H4 (cell line): ENCODE results near the gene SGCA. TPM values are rescaled to one million over a fixed set of nuclear protein-coding genes. Genes with fewer than 3 reads are reported as not detected.

Source experiments
- DNase-seq: peaks from one replicate; pipeline ENCODE4 v3.0.0-alpha.2; 2015; ENCODE audit warnings: low spot score
- total RNA-seq: library from RNA; depleted of rRNA; stranded (reverse); fragments of >200 nt; shearing (Covaris generic); gene quantifications from 2 replicates; pipeline ENCODE4 v1.2.3, GENCODE V29; 2014

Gene SGCA
- total RNA-seq, 1 experiment from 2014 or later, result 0.45 TPM

- no peak for DNase-seq
These were observed 16.1 kb downstream of the SGCA start for GRCh38 chr17:50181591-50182560.

DNA sequence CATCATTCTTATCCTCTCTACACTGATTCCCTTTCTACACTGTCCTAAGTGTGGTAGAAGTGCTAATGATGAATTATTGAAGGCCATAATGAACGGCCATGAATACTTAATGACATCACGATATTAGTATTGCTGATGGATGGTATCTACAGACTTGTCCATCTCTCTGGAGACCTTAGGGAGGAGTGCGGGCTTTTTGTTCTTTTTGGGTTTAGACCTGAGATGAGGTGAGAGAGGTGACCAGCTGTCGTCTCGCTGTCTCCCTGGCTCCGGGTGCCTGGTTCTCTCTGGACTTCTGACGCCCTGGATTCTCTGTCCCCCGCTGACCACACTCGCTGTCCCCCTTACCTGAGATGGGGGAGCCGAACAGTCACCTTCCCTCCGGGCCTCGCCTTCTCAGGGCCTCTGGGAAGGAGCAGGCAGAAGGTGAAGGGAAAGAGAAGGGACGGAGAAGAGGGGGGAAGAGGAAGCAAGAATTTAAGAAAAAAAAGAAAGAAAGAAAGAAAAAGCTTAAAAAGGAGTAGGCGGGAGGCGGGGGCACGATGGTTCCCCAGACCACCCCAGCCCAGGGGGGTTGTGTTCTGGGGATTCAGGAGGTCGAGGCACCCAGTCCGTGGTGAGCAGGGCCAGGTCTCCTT lies 17.1 kb downstream of the SGCA start:
- DNase-seq, result no peak

- DNase-seq, result no peak
These were observed 17.7 kb downstream of the SGCA start for GRCh38 chr17:50183421-50183994.

DNA sequence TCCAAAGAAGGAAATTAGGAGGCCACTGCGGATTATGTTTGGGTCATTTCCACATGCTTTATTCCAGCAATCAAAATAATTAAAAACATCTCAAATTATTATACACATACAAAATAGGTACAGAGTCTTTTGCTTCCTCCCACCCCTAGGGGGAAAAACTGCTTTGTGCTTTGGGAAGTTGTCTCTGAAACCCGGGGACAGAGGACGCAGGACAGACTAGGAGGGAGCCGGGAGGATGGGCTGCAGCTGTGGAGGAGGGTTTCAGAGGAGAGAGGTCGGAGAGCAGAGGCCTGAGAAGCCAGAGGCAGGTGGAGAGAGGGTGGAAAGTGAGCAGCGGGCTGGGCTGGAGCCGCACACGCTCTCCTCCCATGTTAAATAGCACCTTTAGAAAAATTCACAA lies 18.3 kb downstream of the SGCA start:
- no peak for DNase-seq

GRCh38 chr17:50184611-50185398 lies 19.0 kb downstream of the SGCA start:
- DNase-seq, result no peak

GRCh38 chr17:50185631-50186471 lies 20.0 kb downstream of the SGCA start:
- no peak for DNase-seq

DNA sequence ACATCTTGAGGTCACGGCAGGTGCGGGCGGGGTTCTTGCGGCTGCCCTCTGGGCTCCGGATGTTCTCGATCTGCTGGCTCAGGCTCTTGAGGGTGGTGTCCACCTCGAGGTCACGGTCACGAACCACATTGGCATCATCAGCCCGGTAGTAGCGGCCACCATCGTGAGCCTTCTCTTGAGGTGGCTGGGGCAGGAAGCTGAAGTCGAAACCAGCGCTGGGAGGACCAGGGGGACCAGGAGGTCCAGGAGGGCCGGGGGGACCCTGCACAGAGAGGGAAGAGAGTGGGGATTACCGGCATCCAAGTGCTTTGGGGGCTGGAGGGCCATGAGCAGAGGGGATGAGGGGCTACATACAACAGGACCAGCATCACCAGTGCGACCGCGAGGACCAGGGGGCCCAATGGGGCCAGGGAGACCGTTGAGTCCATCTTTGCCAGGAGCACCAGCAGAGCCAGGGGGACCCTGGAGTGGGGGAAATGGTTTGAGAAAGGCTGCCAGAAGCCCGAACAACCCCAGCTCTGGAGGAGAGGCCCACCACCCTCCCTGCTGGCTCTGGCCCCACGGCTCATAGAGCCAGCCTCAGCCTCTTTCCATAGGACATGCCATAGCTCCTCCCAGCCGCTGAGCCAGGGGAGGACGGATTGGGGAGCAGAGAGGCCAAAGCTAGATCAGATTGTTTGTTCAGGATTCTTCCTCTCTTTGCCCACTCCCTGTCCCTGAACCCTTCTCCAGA lies 21.0 kb downstream of the SGCA start:
- DNase-seq, result no peak

GRCh38 chr17:50187394-50187725 lies 21.6 kb downstream of the SGCA start:
- DNase-seq, result no peak

- no peak for DNase-seq
These were observed 22.1 kb downstream of the SGCA start for GRCh38 chr17:50187751-50188530.

GRCh38 chr17:50188531-50188920 lies 22.7 kb downstream of the SGCA start:
- no peak for DNase-seq

DNA sequence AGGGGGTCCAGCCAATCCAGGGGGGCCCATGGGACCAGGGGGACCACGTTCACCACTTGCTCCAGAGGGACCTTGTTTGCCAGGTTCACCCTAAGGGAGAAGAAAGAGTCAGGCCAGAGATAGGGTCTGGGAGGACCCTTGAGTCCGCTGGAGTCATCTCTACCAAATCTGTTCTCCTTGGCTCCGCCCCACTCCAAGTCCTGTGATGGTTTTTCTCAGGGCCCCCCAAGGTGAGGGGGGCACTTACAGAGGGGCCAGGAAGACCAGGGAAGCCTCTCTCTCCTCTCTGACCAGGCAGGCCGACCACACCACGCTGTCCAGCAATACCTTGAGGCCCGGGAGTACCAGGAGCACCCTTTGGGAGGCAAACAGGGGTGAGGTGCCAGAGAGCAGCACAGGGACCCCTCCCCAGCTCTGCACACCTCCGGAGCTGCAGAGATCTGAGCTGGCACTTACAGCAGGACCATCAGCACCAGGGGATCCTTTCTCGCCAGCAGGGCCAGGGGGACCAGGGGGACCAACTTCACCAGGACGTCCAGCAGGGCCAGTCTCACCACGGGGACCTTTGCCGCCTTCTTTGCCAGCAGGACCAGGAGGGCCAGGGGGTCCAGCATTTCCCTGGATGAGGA lies 23.2 kb downstream of the SGCA start:
- DNase-seq, result no peak

- no peak for DNase-seq
These were observed 23.9 kb downstream of the SGCA start for GRCh38 chr17:50189550-50190292.

DNA sequence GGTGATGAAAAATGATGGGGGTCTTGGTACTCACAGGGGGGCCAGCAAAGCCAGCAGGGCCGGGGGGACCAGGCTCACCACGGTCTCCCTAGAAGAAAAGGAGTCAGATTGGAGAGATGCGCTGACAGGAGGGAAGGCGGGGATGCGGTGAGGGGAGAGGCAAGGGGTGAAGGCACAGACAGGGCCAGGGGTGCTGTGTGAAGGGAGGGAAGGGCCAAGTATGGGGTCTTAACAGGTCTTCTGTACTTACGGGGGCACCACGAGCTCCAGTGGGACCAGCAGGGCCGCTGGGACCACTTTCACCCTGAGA lies 24.4 kb downstream of the SGCA start:
- no peak for DNase-seq

DNA sequence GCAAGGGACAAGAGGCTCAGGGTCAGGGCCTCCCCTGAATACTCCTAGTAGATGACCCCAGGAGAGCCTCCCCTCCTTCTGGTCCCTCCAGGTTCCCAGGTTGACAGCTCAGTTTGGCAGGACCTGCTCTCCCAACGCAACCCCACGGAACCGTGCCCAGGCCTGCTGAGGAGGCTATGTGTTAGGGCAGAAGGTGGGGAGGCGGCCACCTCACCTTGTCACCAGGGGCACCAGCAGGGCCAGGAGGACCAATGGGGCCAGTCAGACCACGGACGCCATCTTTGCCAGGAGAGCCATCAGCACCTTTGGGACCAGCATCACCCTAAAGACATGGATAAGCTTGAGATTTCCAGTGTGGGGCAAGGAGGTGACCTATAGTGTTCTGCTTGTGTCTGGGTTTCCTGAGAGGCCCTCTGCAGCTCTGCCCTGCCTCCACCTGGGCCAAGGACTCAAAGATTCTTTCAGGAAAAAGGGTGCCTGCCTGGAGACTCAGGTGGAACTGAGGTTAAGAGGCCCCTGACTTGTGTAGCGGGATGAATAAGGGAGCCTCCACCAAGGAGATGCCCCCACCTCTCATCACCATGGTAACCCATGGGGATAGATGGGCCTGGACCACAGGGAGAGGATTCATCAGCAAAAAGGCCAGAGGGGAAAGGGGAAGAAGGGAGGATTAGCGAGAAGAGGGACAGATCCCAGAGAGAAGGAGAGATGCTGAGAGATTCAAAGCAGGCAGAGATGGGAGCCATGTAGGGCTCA lies 25.0 kb downstream of the SGCA start:
- no peak for DNase-seq

- no peak for DNase-seq
These were observed 25.7 kb downstream of the SGCA start for GRCh38 chr17:50191359-50192143.

DNA sequence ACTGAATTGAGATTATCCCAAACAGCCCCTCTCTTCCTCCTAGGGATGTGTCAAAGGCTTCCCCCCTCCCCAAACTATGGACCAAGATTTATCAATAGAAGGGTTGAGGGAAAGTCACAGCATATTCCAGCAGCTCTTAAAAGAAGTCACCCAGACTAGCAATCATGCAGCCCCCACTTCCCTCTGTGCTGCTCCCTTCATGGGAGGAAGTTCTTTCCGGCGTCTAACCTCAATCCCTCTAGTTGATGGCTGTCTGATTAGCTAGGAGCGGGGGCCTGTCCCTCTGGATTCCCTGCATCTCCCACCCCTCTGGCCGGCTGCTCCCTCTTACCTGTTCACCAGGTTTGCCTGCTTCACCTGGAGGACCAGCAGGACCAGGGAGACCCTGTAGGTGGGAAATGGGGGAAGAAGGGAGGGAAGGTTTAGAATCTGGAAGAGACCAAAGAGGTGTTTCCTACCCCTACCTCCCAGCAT lies 26.4 kb downstream of the SGCA start:
- no peak for DNase-seq
